Parathyroid adenoma (tissue), 2 donors: ENCODE data around the gene MAN1A1.

ENCODE experiments used
- H2AFZ ChIP-seq: fragments of 300-600 bp; sonication (generic); one replicate; pipeline ENCODE4 v1.7.0; 2017; ENCODE audit warnings: antibody characterized with exemption, mild to moderate bottlenecking
- H3K27ac ChIP-seq: fragments of 300-600 bp; sonication (generic); one replicate; pipeline ENCODE4 v1.7.0; 2017
- H3K27me3 ChIP-seq: fragments of 300-600 bp; sonication (generic); one replicate; pipeline ENCODE4 v1.7.0; 2017; ENCODE audit warnings: low read length; ENCODE audit not compliant: control insufficient read depth, insufficient read depth
- H3K36me3 ChIP-seq: fragments of 300-600 bp; sonication (generic); one replicate; pipeline ENCODE4 v1.7.0; 2017; ENCODE audit warnings: low read length; ENCODE audit not compliant: control insufficient read depth, insufficient read depth
- H3K4me1 ChIP-seq: fragments of 300-600 bp; sonication (generic); one replicate; pipeline ENCODE4 v1.7.0; 2017; ENCODE audit warnings: control low read depth
- H3K4me2 ChIP-seq: fragments of 300-600 bp; sonication (generic); one replicate; pipeline ENCODE4 v1.7.0; 2017; ENCODE audit warnings: low read length
- H3K4me3 ChIP-seq: fragments of 300-600 bp; sonication (generic); one replicate; pipeline ENCODE4 v1.7.0; 2017; ENCODE audit warnings: low read depth, low read length
- H3K79me2 ChIP-seq: fragments of 300-600 bp; sonication (generic); one replicate; pipeline ENCODE4 v1.7.0; 2017; ENCODE audit warnings: control low read depth
- H3K9ac ChIP-seq: fragments of 300-600 bp; sonication (generic); one replicate; pipeline ENCODE4 v1.7.0; 2017; ENCODE audit warnings: mild to moderate bottlenecking
- H3K9me3 ChIP-seq: fragments of 300-600 bp; sonication (generic); one replicate; pipeline ENCODE4 v1.7.0; 2017; ENCODE audit warnings: low read length; ENCODE audit not compliant: control insufficient read depth
- CTCF ChIP-seq: fragments of 300-600 bp; sonication (generic); IDR thresholded peaks from one replicate; pipeline ENCODE4 v1.7.0; 2017; ENCODE audit warnings: antibody characterized with exemption, mild to moderate bottlenecking
- donor health status: primary hyperparathyroidism.

MAN1A1 gene

GRCh38 chr6:119333707-119334295 is 15.8 kb downstream of the MAN1A1 start:
- no peak overlapping the region for H3K4me3 ChIP-seq
- H3K4me1 ChIP-seq, result no peaks in the 10 kb centered on the region

GRCh38 chr6:119333063-119333609 is 16.4 kb downstream of the MAN1A1 start:
- Histone ChIP-seq H3K27me3 (no peaks in the 10 kb centered on the region), H3K79me2 (no peaks in the 10 kb centered on the region), H3K4me1 (no peaks in the 10 kb centered on the region), H2AFZ (no peak overlapping the region), H3K9ac (no peak overlapping the region), H3K36me3 (no peaks in the 10 kb centered on the region), H3K4me2 (no peak overlapping the region), H3K27ac (no peak overlapping the region), H3K4me3 (no peak overlapping the region), H3K9me3 (no peaks in the 10 kb centered on the region)
- no peak for TF ChIP-seq CTCF

More at GRCh38 chr6:119333707-119334295, 15.8 kb downstream of the MAN1A1 start:
- Histone ChIP-seq H3K9ac (no peak overlapping the region), H3K9me3 (no peaks in the 10 kb centered on the region), H3K79me2 (no peaks in the 10 kb centered on the region), H3K27me3 (no peaks in the 10 kb centered on the region), H3K36me3 (no peaks in the 10 kb centered on the region), H3K27ac (no peak overlapping the region), H2AFZ (no peak overlapping the region), H3K4me2 (no peak overlapping the region)
- peak; percentile 66 for TF ChIP-seq CTCF

- Histone ChIP-seq H3K79me2 (no peaks in the 10 kb centered on the region), H3K4me2 (no peak overlapping the region), H3K27me3 (no peaks in the 10 kb centered on the region), H3K9me3 (no peaks in the 10 kb centered on the region), H3K4me3 (no peak overlapping the region), H2AFZ (no peak overlapping the region), H3K27ac (no peak overlapping the region), H3K36me3 (no peaks in the 10 kb centered on the region), H3K9ac (no peak overlapping the region), H3K4me1 (no peaks in the 10 kb centered on the region)
- no peak for TF ChIP-seq CTCF
These were observed 17.8 kb downstream of the MAN1A1 start for GRCh38 chr6:119331663-119332286.

- Histone ChIP-seq H3K9me3 (no peaks in the 10 kb centered on the region), H2AFZ (no peak overlapping the region), H3K36me3 (no peaks in the 10 kb centered on the region), H3K27me3 (no peaks in the 10 kb centered on the region), H3K4me2 (no peak overlapping the region), H3K27ac (no peak overlapping the region), H3K4me3 (no peak overlapping the region), H3K79me2 (no peaks in the 10 kb centered on the region), H3K9ac (no peak overlapping the region), H3K4me1 (no peaks in the 10 kb centered on the region)
- TF ChIP-seq CTCF, result no peak
These were observed 18.9 kb downstream of the MAN1A1 start for GRCh38 chr6:119330520-119331113.
